GM23338 (cell line): ENCODE data around the gene HMGN4. TPM values are rescaled to one million over a fixed set of nuclear protein-coding genes. Genes with fewer than 3 reads are reported as not detected.

Experiments used
- ATAC-seq: fragments of 200-7000 bp; cut with Tn5 transposase; 3 replicates; pipeline ENCODE4 v1.9.1; 2020
- DNase-seq: peaks from one replicate; pipeline ENCODE4 v3.0.0-alpha.2; 2015; ENCODE audit warnings: low spot score
- H2AFZ ChIP-seq: fragments of 200-600 bp; sonication (generic); 2 replicates; pipeline ENCODE4 v1.8.0; 2016; ENCODE audit warnings: antibody characterized with exemption, mild to moderate bottlenecking, moderate library complexity
- H3F3A ChIP-seq: fragments of 200-600 bp; sonication (generic); replicated peaks from 2 replicates; pipeline ENCODE4 v1.8.0; 2017; ENCODE audit warnings: antibody characterized with exemption, mixed run types, low read depth
- H3K27ac ChIP-seq: fragments of 200-600 bp; sonication (generic); 2 replicates; pipeline ENCODE4 v1.6.1; 2016; ENCODE audit warnings: low read depth
- H3K27me3 ChIP-seq: fragments of 200-600 bp; sonication (generic); 2 replicates; pipeline ENCODE4 v1.8.0; 2016; ENCODE audit warnings: mild to moderate bottlenecking, mixed run types, moderate library complexity; ENCODE audit not compliant: insufficient read depth
- H3K36me3 ChIP-seq: fragments of 200-600 bp; sonication (generic); 2 replicates; pipeline ENCODE4 v1.8.0; 2016; ENCODE audit warnings: mild to moderate bottlenecking; ENCODE audit not compliant: insufficient read depth
- H3K4me1 ChIP-seq: fragments of 200-600 bp; sonication (generic); 2 replicates; pipeline ENCODE4 v1.8.0; 2016; ENCODE audit warnings: mild to moderate bottlenecking, moderate library complexity; ENCODE audit not compliant: insufficient read depth
- H3K4me2 ChIP-seq: fragments of 200-600 bp; sonication (generic); 2 replicates; pipeline ENCODE4 v1.7.1; 2017; ENCODE audit warnings: mixed run types
- H3K4me3 ChIP-seq: fragments of 200-600 bp; sonication (generic); 2 replicates; pipeline ENCODE4 v1.6.1; 2016; ENCODE audit warnings: mixed run types
- H3K79me2 ChIP-seq: fragments of 200-600 bp; sonication (generic); replicated peaks from 2 replicates; pipeline ENCODE4 v1.8.0; 2017; ENCODE audit warnings: mild to moderate bottlenecking; ENCODE audit not compliant: insufficient read depth
- H3K9me2 ChIP-seq: fragments of 200-600 bp; sonication (generic); 2 replicates; pipeline ENCODE4 v1.8.0; 2017; ENCODE audit not compliant: insufficient read depth
- H4K20me1 ChIP-seq: fragments of 200-600 bp; sonication (generic); replicated peaks from 2 replicates; pipeline ENCODE4 v1.8.0; 2017; ENCODE audit warnings: mild to moderate bottlenecking; ENCODE audit not compliant: insufficient read depth
- H3K27ac Mint-ChIP-seq: 2 replicates; pipeline ENCODE4 v1.8.0; 2020; ENCODE audit warnings: inconsistent platforms, mild to moderate bottlenecking, moderate library complexity, mixed read lengths
- H3K27me3 Mint-ChIP-seq: 3 replicates; pipeline ENCODE4 v1.8.0; 2022; ENCODE audit warnings: low read depth, mild to moderate bottlenecking, moderate library complexity, mixed read lengths, inconsistent platforms; ENCODE audit not compliant: insufficient read depth, poor library complexity
- H3K36me3 Mint-ChIP-seq: 3 replicates; pipeline ENCODE4 v1.8.0; 2021; ENCODE audit warnings: low read depth, mild to moderate bottlenecking, inconsistent platforms, moderate library complexity, mixed read lengths
- H3K4me1 Mint-ChIP-seq: 3 replicates; pipeline ENCODE4 v1.8.0; 2020; ENCODE audit warnings: mild to moderate bottlenecking, inconsistent platforms, mixed read lengths
- H3K4me3 Mint-ChIP-seq: 3 replicates; pipeline ENCODE4 v1.8.0; 2021; ENCODE audit warnings: moderate library complexity, mild to moderate bottlenecking, inconsistent platforms, mixed read lengths
- H3K9me3 Mint-ChIP-seq: 3 replicates; pipeline ENCODE4 v1.8.0; 2020; ENCODE audit warnings: moderate library complexity, mild to moderate bottlenecking, inconsistent platforms, mixed read lengths
- CREB1 ChIP-seq: fragments of 250-450 bp; sonication (Bioruptor Pico); IDR thresholded peaks from 2 replicates; pipeline ENCODE4 v1.5.0; 2020; ENCODE audit warnings: low read depth, mild to moderate bottlenecking, moderate library complexity
- ETS1 ChIP-seq: IDR thresholded peaks from 2 replicates; pipeline ENCODE4 v1.6.1; 2016; ENCODE audit warnings: antibody characterized with exemption
- EZH2phosphoT487 ChIP-seq: fragments of 200-600 bp; sonication (generic); IDR thresholded peaks from one replicate; pipeline ENCODE4 v1.8.1; 2018; ENCODE audit warnings: antibody characterized with exemption; ENCODE audit not compliant: unreplicated experiment
- JUNB ChIP-seq: IDR thresholded peaks from one replicate; pipeline ENCODE4 v1.6.1; 2016; ENCODE audit warnings: antibody characterized with exemption; ENCODE audit not compliant: unreplicated experiment
- NANOG ChIP-seq: IDR thresholded peaks from 2 replicates; pipeline ENCODE4 v1.6.1; 2016; ENCODE audit warnings: antibody characterized with exemption, borderline replicate concordance
- POLR2AphosphoS5 ChIP-seq: IDR thresholded peaks from 2 replicates; pipeline ENCODE4 v1.6.1; 2016; ENCODE audit warnings: antibody characterized with exemption, low read depth
- REST ChIP-seq: IDR thresholded peaks from one replicate; pipeline ENCODE4 v1.6.1; 2018; ENCODE audit warnings: antibody characterized with exemption; ENCODE audit not compliant: unreplicated experiment
- STAT1 ChIP-seq: IDR thresholded peaks from one replicate; pipeline ENCODE4 v1.6.1; 2016; ENCODE audit warnings: antibody characterized with exemption; ENCODE audit not compliant: unreplicated experiment
- ZNF114 ChIP-seq: fragments of 250-450 bp; sonication (Bioruptor Pico); IDR thresholded peaks from 2 replicates; pipeline ENCODE4 v1.5.0; 2020; ENCODE audit warnings: mild to moderate bottlenecking, moderate library complexity
- ZNF331 ChIP-seq: fragments of 250-450 bp; sonication (Bioruptor Pico); IDR thresholded peaks from 2 replicates; pipeline ENCODE4 v1.5.0; 2020; ENCODE audit warnings: low read depth, mild to moderate bottlenecking, moderate library complexity
- polyA plus RNA-seq: library from polyadenylated mRNA; unstranded; fragments of >200 nt; fragmentation: Nextera tagmentation; extraction: Ambion mirVana; gene quantifications from 2 replicates; pipeline ENCODE4 v1.2.1, GENCODE V29; 2016
- total RNA-seq: library from RNA; depleted of rRNA; stranded (reverse); fragments of >200 nt; shearing (Covaris generic); gene quantifications from 2 replicates; pipeline ENCODE4 v1.2.3, GENCODE V29; 2014
- TF ChIP-seq, protein P1 (sequence below), 2 experiments: fragments of 200-600 bp in 1 of 2; sonication (generic) in 1 of 2; conservative IDR thresholded peaks; 2 replicates each; pipeline versions ENCODE4 v1.5.1 to v1.6.1; 2016 to 2017; ENCODE audit warnings: antibody characterized with exemption in 2 of 2, low read depth in 2 of 2, mild to moderate bottlenecking in 2 of 2, moderate library complexity in 1 of 2

Gene HMGN4
- total and polyA plus RNA-seq, 2 experiments from 2014 or later, result 35.3 to 91.4 TPM

DNA sequence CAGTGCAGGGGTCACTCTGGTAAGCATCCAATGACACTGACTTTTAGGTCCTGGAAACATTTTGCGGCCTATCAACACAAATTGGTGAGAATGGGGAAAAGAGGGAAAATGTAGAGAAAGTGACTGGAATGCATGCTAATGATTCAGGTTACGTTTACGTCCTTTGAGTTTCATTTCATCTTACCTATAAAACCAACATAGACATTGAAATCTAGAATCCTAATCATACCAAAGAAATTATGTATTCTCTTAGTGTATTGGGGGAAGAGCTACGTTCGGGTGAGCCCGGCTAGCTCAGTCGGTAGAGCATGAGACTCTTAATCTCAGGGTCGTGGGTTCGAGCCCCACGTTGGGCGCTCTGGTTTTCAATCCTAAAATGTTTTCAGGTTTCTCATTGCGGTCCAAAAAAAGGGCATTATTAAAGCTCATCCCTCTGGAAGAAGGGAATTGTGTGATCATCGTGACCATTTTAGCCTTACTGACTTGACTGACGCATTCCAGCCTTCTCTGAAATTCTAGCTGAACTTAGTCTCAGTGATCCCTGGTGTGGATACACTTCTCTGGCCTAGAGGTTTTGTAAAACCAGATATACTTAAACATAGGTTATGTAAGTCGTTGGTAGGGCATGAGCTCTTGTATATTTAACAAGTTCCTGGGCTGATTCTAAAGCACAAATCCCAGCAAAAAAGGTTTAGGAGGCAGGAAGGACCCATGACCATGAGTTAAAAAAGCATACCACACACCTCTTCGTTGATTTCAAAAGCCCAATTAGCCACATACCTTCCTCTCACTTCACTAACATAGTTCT lies 18.3 kb downstream of the HMGN4 start:
- Histone ChIP-seq H3K4me3 (peak overlapping the region; percentile 70), H3K27me3 (no peaks in the 10 kb centered on the region), H3K36me3 (no peaks in the 10 kb centered on the region), H2AFZ (peak overlapping the region; percentile 15; the same call in 1 of the 2 replicates), H3K4me2 (peak overlapping the region; percentile 83), H3K27ac (no peak overlapping the region), H3F3A (no peaks in the 10 kb centered on the region), H4K20me1 (no peaks in the 10 kb centered on the region), H3K79me2 (no peaks in the 10 kb centered on the region), H3K4me1 (no peaks in the 10 kb centered on the region), H3K9me2 (no peaks in the 10 kb centered on the region)
- no peak overlapping the region; the same call in 2 of the 3 replicates for H3K4me3 Mint-ChIP-seq
- peaks cover 6% of the 10 kb centered on the region; the same call in 2 of the 3 replicates for H3K4me1 Mint-ChIP-seq
- no peaks in the 10 kb centered on the region for H3K36me3 Mint-ChIP-seq
- peak overlapping the region; percentile 89 for H3K27ac Mint-ChIP-seq
- peak; percentile 89 for DNase-seq
- TF ChIP-seq ETS1 (no peak), NANOG (peak; percentile 53; the same call in 1 of the 2 replicates)
- H3K27me3 Mint-ChIP-seq, result peaks cover 17% of the 10 kb centered on the region
- ATAC-seq, result peak; percentile 66
- peaks cover 9% of the 10 kb centered on the region for H3K9me3 Mint-ChIP-seq

GRCh38 chr6:26561533-26562466 lies 23.6 kb downstream of the HMGN4 start:
- Mint-ChIP-seq H3K27me3 (no peaks in the 10 kb centered on the region), H3K36me3 (peaks cover 7% of the 10 kb centered on the region), H3K4me1 (peaks cover 2% of the 10 kb centered on the region; the same call in 2 of the 3 replicates), H3K27ac (no peak overlapping the region), H3K4me3 (no peak overlapping the region; the same call in 2 of the 3 replicates), H3K9me3 (peaks cover 13% of the 10 kb centered on the region)
- H3F3A ChIP-seq, result no peaks in the 10 kb centered on the region
- no peak overlapping the region for H3K4me2 ChIP-seq
- H3K79me2 ChIP-seq, result no peaks in the 10 kb centered on the region
- no peaks in the 10 kb centered on the region; the same call in 1 of the 2 replicates for H3K9me2 ChIP-seq
- H3K4me3 ChIP-seq, result no peak overlapping the region
- H3K4me1 ChIP-seq, result no peaks in the 10 kb centered on the region
- H4K20me1 ChIP-seq, result no peaks in the 10 kb centered on the region
- H3K27me3 ChIP-seq, result no peaks in the 10 kb centered on the region
- H3K27ac ChIP-seq, result no peak overlapping the region
- no peak for DNase-seq
- H3K36me3 ChIP-seq, result no peaks in the 10 kb centered on the region
- ATAC-seq, result no peak
- H2AFZ ChIP-seq, result no peak overlapping the region
- TF ChIP-seq ZNF331 (CRISPR knock-in tag) (no peak), CREB1 (CRISPR knock-in tag) (no peak), EZH2phosphoT487 (no peak), REST (no peak), ZNF114 (CRISPR knock-in tag) (no peak), ETS1 (no peak), STAT1 (no peak), NANOG (no peak), JUNB (no peak), POLR2AphosphoS5 (no peak)
- TF ChIP-seq, protein P1, sequence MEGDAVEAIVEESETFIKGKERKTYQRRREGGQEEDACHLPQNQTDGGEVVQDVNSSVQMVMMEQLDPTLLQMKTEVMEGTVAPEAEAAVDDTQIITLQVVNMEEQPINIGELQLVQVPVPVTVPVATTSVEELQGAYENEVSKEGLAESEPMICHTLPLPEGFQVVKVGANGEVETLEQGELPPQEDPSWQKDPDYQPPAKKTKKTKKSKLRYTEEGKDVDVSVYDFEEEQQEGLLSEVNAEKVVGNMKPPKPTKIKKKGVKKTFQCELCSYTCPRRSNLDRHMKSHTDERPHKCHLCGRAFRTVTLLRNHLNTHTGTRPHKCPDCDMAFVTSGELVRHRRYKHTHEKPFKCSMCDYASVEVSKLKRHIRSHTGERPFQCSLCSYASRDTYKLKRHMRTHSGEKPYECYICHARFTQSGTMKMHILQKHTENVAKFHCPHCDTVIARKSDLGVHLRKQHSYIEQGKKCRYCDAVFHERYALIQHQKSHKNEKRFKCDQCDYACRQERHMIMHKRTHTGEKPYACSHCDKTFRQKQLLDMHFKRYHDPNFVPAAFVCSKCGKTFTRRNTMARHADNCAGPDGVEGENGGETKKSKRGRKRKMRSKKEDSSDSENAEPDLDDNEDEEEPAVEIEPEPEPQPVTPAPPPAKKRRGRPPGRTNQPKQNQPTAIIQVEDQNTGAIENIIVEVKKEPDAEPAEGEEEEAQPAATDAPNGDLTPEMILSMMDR (conservative IDR thresholded peaks at IDR 0.05; ENCODE audit: low read depth in 2 of 2), result no peak
